Common myeloid progenitor, CD34-positive (primary cell): Measurements from ENCODE around the gene PPM1L.

Experiments used
- CTCF ChIA-PET: fragments of 350-600 bp; sonication (Branson Sonifier 250); formaldehyde crosslinking; loops from one replicate; lab custom pipeline; 2021; ENCODE audit warnings: antibody characterized with exemption; lab: Charles Lee
- POLR2A ChIA-PET: fragments of 350-600 bp; sonication (Branson Sonifier 250); formaldehyde crosslinking; loops from one replicate; lab custom pipeline; 2021; ENCODE audit warnings: antibody characterized with exemption; lab: Charles Lee
- DNase-seq, 3 donors: peaks; one replicate each; pipeline versions ENCODE4 v3.0.0 to v3.0.0-alpha.2; 2013
- H3K27ac ChIP-seq, 2 experiments: 1 replicate in 1 of 2; 2 replicates in 1 of 2; pipeline ENCODE4 v1.7.0; 2013; ENCODE audit warnings: inconsistent platforms in 2 of 2, low read length in 2 of 2, mild to moderate bottlenecking in 2 of 2, low read depth in 1 of 2, moderate library complexity in 1 of 2; ENCODE audit not compliant: severe bottlenecking in 2 of 2, insufficient read depth in 1 of 2, poor library complexity in 1 of 2
- H3K27me3 ChIP-seq, 5 experiments: replicated peaks in 2 of 5; 1 replicate in 3 of 5; 2 replicates in 2 of 5; pipeline versions ENCODE4 v1.6.1 to v1.7.0; 2013; ENCODE audit warnings: low read length in 4 of 5, mild to moderate bottlenecking in 2 of 5, moderate library complexity in 2 of 5, inconsistent platforms in 1 of 5; ENCODE audit not compliant: insufficient read depth in 5 of 5, control insufficient read depth in 4 of 5
- H3K36me3 ChIP-seq, 4 experiments: 1 replicate in 2 of 4; 2 replicates in 2 of 4; pipeline versions ENCODE4 v1.6.1 to v1.7.0; 2013; ENCODE audit warnings: low read length in 3 of 4, control low read depth in 1 of 4, mild to moderate bottlenecking in 1 of 4; ENCODE audit not compliant: control insufficient read depth in 4 of 4, insufficient read depth in 4 of 4
- H3K4me1 ChIP-seq, 4 experiments: 1 replicate in 3 of 4; 2 replicates in 1 of 4; pipeline versions ENCODE4 v1.6.1 to v1.7.1; 2013; ENCODE audit warnings: low read length in 3 of 4, mild to moderate bottlenecking in 3 of 4, control low read depth in 1 of 4, inconsistent platforms in 1 of 4, moderate library complexity in 1 of 4; ENCODE audit not compliant: control insufficient read depth in 4 of 4, insufficient read depth in 4 of 4; ENCODE audit errors: control extremely low read depth in 1 of 4
- H3K4me3 ChIP-seq, 7 experiments: 1 replicate in 4 of 7; 2 replicates in 3 of 7; pipeline versions ENCODE4 v1.5.1 to v1.7.0; 2013; ENCODE audit warnings: mild to moderate bottlenecking in 7 of 7, low read length in 6 of 7, moderate library complexity in 6 of 7, inconsistent platforms in 2 of 7, low read depth in 2 of 7, control low read depth in 1 of 7; ENCODE audit not compliant: insufficient read depth in 4 of 7, control insufficient read depth in 1 of 7; ENCODE audit errors: extremely low read depth in 1 of 7
- H3K9me3 ChIP-seq, 5 experiments: 1 replicate in 4 of 5; 2 replicates in 1 of 5; pipeline versions ENCODE4 v1.6.1 to v1.7.1; 2013; ENCODE audit warnings: low read length in 4 of 5, mild to moderate bottlenecking in 2 of 5, inconsistent platforms in 1 of 5, low read depth in 1 of 5, moderate library complexity in 1 of 5; ENCODE audit not compliant: control insufficient read depth in 4 of 5, insufficient read depth in 2 of 5; ENCODE audit errors: control extremely low read depth in 1 of 5
- WGBS: methylation state at CpG from one replicate; pipeline ENCODE4 v1.1.5; 2013; ENCODE audit not compliant: insufficient coverage; 5-methylcytosine and 5-hydroxymethylcytosine counted together

PPM1L gene

GRCh38 chr3:160774172-160774571 is 18.1 kb downstream of the PPM1L start:
- Histone ChIP-seq H3K4me3 (no peak overlapping the region), H3K27me3 (no peaks in the 10 kb centered on the region), H3K36me3 (no peaks in the 10 kb centered on the region), H3K9me3 (no peaks in the 10 kb centered on the region), H3K4me1 (peaks cover 0 to 4% (median 2%) of the 10 kb centered on the region in 4 experiments), H3K27ac (no peak overlapping the region)
- 41% methylated on average over 2 of the region's 3 CpGs for WGBS
- DNase-seq = no peak
- ChIA-PET POLR2A (no interaction called here), CTCF (no interaction called here)

GRCh38 chr3:160778480-160778879 is 22.4 kb downstream of the PPM1L start:
- H3K4me1 ChIP-seq = peaks cover 0 to 14% (median 5%) of the 10 kb centered on the region in 4 experiments
- H3K36me3 ChIP-seq = no peaks in the 10 kb centered on the region
- DNase-seq = no peak
- H3K4me3 ChIP-seq = no peak overlapping the region
- POLR2A ChIA-PET = no interaction called here
- WGBS = no CpG with 5 or more reads among the region's 1 CpG
- no peaks in the 10 kb centered on the region for H3K27me3 ChIP-seq
- CTCF ChIA-PET = interaction anchor here (1.0 kb wide), 1 partner anchor 92 kb away, joined by 3 read pairs; no protein-coding TSS in a partner anchor
- no peak overlapping the region for H3K27ac ChIP-seq
- no peaks in the 10 kb centered on the region for H3K9me3 ChIP-seq

GRCh38 chr3:160779040-160779439 is 23.0 kb downstream of the PPM1L start:
- CTCF ChIA-PET = interaction anchor here (1.0 kb wide), 1 partner anchor 92 kb away, joined by 3 read pairs; no protein-coding TSS in a partner anchor
- Histone ChIP-seq H3K4me3 (no peak overlapping the region), H3K4me1 (peaks cover 0 to 14% (median 2%) of the 10 kb centered on the region in 4 experiments), H3K27ac (no peak overlapping the region), H3K36me3 (no peaks in the 10 kb centered on the region), H3K27me3 (no peaks in the 10 kb centered on the region), H3K9me3 (no peaks in the 10 kb centered on the region)
- no CpG with 5 or more reads among the region's 1 CpG for WGBS
- POLR2A ChIA-PET = no interaction called here
- no peak for DNase-seq

- H3K36me3 ChIP-seq = no peaks in the 10 kb centered on the region
- CTCF ChIA-PET = interaction anchor here (1.9 kb wide), 1 partner anchor 18 kb away, joined by 5 read pairs; no protein-coding TSS in a partner anchor
- POLR2A ChIA-PET = no interaction called here
- DNase-seq = peak in 2 of 3 donors; percentile 54 to 64
- no peaks in the 10 kb centered on the region for H3K27me3 ChIP-seq
- no peaks in the 10 kb centered on the region for H3K9me3 ChIP-seq
- H3K4me1 ChIP-seq = peaks cover 0 to 14% (median 1%) of the 10 kb centered on the region in 4 experiments
- no peak overlapping the region for H3K4me3 ChIP-seq
- no peak overlapping the region for H3K27ac ChIP-seq
Observed at GRCh38 chr3:160780245-160780644, 24.2 kb downstream of the PPM1L start.

- peaks cover 0 to 14% (median 1%) of the 10 kb centered on the region in 4 experiments for H3K4me1 ChIP-seq
- no peak overlapping the region for H3K27ac ChIP-seq
- H3K36me3 ChIP-seq = no peaks in the 10 kb centered on the region
- ChIA-PET POLR2A (no interaction called here), CTCF (interaction anchor here (1.1 to 1.9 kb wide), 3 partner anchors 9 to 73 kb away, joined by 3 to 5 read pairs (median 4); no protein-coding TSS in a partner anchor)
- no peak overlapping the region for H3K4me3 ChIP-seq
- no peaks in the 10 kb centered on the region for H3K27me3 ChIP-seq
- no peak for DNase-seq
- WGBS = 100% methylated on average over 3 of the region's 4 CpGs
- no peaks in the 10 kb centered on the region for H3K9me3 ChIP-seq
Observed at GRCh38 chr3:160781402-160781801, 25.4 kb downstream of the PPM1L start.

- H3K27me3 ChIP-seq = no peaks in the 10 kb centered on the region
- CTCF ChIA-PET = interaction anchor here (1.1 to 1.9 kb wide), 3 partner anchors 10 to 74 kb away, joined by 3 to 5 read pairs (median 4); no protein-coding TSS in a partner anchor
- no peak for DNase-seq
- no peaks in the 10 kb centered on the region for H3K36me3 ChIP-seq
- no peaks in the 10 kb centered on the region for H3K9me3 ChIP-seq
- POLR2A ChIA-PET = no interaction called here
- WGBS = no CpG with 5 or more reads among the region's 3 CpGs
- no peak overlapping the region for H3K27ac ChIP-seq
- H3K4me1 ChIP-seq = peaks cover 0 to 14% (median 1%) of the 10 kb centered on the region in 4 experiments
- no peak overlapping the region for H3K4me3 ChIP-seq
Observed at GRCh38 chr3:160781863-160782262, 25.8 kb downstream of the PPM1L start.

- no peak overlapping the region for H3K4me3 ChIP-seq
- ChIA-PET POLR2A (no interaction called here), CTCF (no interaction called here)
- DNase-seq = no peak
- H3K9me3 ChIP-seq = peaks cover 0 to 9% (median 1%) of the 10 kb centered on the region in 5 experiments
- no peaks in the 10 kb centered on the region for H3K36me3 ChIP-seq
- H3K4me1 ChIP-seq = peaks cover 0 to 13% (median 1%) of the 10 kb centered on the region in 4 experiments
- no peaks in the 10 kb centered on the region for H3K27me3 ChIP-seq
- H3K27ac ChIP-seq = no peak overlapping the region
Observed at GRCh38 chr3:160784853-160785252, 28.8 kb downstream of the PPM1L start.
